ENCODE measurements around the gene TXNDC2.

GRCh38 chr18:9878095-9878494 lies 7.7 kb upstream of the TXNDC2 start:
- no peak for TF ChIP-seq CTCF (IDR thresholded peaks at IDR 0.05; ENCODE audit: low read depth, low read length, missing input control)
- TF ChIP-seq GABPA (IDR thresholded peaks at IDR 0.05 in 1 of 2, conservative IDR thresholded peaks at IDR 0.05 in 1 of 2) = no peak
- no peak for TF ChIP-seq YY1 (IDR thresholded peaks at IDR 0.05)
- no peak for TF ChIP-seq ATF3 (IDR thresholded peaks at IDR 0.05)
- TF ChIP-seq SP1 (IDR thresholded peaks at IDR 0.05) = no peak
- TF ChIP-seq RAD21 (IDR thresholded peaks at IDR 0.05) = no peak
- no peak for TF ChIP-seq REST (IDR thresholded peaks at IDR 0.05)
- no peak for TF ChIP-seq JUND (IDR thresholded peaks at IDR 0.05)
- TF ChIP-seq MAX (IDR thresholded peaks at IDR 0.05) = no peak

Data from liver (tissue), 3 donors.